Measurements from ENCODE around the gene SPDYE3.
"Not testable (repeated sequence)": the region's sequence is repeated elsewhere in the genome, so short reads cannot be mapped to it uniquely, and the experiment has no call there.

DNA sequence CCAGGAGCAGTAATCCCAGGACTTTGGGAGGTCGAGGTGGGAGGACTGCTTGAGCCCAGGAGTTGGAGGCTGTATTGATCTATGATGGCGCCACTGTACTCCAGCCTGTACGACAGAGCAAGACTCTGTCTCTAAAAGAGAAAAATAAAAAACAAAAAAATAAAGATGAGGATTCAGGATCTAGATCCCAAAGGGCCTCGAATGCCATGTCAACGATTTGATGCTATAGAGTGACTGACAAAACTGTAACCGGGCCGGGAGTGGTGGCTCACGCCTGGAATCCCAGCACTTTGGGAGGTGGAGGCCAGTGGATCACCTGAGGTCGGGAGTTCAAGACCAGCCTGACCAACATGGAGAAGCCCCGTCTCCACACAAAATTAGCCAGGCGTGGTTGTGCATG, 38.6 kb upstream of the SPDYE3 start:
- TF ChIP-seq, protein P1, sequence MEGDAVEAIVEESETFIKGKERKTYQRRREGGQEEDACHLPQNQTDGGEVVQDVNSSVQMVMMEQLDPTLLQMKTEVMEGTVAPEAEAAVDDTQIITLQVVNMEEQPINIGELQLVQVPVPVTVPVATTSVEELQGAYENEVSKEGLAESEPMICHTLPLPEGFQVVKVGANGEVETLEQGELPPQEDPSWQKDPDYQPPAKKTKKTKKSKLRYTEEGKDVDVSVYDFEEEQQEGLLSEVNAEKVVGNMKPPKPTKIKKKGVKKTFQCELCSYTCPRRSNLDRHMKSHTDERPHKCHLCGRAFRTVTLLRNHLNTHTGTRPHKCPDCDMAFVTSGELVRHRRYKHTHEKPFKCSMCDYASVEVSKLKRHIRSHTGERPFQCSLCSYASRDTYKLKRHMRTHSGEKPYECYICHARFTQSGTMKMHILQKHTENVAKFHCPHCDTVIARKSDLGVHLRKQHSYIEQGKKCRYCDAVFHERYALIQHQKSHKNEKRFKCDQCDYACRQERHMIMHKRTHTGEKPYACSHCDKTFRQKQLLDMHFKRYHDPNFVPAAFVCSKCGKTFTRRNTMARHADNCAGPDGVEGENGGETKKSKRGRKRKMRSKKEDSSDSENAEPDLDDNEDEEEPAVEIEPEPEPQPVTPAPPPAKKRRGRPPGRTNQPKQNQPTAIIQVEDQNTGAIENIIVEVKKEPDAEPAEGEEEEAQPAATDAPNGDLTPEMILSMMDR (IDR thresholded peaks at IDR 0.05), result not testable (repeated sequence)
- not testable (repeated sequence) for TF ChIP-seq POLR2A (IDR thresholded peaks at IDR 0.05)
